ENCODE results near the gene EIF4E3.

The EIF4E3 gene

DNA sequence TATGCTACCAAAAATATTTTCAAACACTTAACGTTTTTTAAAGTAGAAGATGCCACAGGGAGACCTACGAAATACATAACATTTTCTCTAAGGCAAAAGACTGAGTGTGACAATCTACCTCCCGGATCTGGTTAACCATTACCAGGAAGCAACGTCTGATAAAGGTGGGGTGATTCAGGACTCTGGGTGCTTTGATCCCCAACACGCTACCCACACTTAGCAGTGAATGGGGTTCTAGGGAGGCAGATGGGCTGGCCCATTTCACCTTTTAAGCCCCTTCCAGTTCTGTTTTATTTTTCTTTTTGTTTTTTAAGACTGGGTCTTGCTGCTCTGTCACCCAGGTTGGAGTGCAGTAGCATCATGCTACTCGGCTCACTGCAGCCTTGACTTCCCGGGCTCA, 39.5 kb downstream of the EIF4E3 start:
- DNase-seq = no peak

DNA sequence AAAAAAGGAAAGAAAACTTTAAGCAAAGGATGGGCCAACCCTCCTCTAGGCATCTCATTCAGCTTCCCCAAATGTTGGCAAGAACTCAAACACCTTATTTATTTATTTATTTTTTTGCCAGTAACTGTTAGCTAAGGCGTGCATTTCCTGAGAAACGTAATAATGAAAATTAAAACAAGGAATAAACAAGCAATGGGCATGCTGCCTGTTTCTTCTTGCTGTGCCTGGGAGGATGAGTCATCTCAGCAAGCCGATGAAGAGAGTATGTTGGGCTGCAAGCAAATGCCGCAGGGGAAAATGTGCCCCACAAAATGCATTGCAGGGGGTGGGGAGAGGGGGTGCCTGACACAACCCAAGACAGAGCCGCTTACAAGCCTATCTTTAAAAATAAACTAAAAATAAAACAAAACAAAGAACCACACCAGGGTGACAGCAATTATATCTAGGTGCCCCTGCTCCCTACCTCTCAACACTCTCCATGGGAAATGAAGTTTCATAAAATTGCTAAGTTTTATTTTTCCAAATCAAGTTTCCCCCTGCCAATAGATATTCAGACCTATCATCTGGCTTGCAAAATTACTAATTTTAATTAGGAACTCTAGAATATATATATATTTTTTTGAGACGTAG, 40.3 kb downstream of the EIF4E3 start:
- DNase-seq = no peak

DNA sequence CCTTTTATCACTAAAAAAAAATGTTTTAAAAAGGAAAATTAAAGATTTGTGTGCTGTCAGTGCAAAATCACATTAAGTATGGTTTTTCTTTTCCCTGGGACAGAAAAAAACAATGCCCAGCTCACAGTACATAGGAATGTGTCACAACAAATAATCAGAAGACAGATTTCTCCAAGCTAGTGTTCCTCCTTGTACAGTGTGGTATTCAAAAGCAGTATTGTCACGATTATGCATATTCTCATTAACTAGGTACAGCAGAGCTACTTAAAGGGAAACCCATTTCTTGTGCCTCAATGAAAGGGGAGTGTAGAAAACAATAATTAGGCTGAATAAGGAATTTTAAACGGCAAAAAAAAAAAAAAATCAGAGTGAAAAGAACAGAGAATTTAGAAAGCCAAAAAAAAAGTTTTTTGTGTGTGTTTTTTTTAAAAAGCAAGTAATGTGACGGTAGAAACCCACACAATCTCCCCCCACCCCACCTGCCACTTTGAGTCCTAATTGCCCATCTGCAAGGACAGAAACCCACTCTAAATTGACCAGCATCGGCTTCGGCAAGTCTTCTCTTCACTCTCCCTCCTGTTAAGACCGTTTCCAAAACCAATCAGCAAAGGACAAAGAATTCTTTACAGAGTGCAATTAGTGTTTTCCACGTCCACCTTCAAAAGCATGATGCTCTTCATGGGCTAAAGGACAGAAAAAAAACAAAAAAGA, 41.0 kb downstream of the EIF4E3 start:
- no peak for DNase-seq

DNA sequence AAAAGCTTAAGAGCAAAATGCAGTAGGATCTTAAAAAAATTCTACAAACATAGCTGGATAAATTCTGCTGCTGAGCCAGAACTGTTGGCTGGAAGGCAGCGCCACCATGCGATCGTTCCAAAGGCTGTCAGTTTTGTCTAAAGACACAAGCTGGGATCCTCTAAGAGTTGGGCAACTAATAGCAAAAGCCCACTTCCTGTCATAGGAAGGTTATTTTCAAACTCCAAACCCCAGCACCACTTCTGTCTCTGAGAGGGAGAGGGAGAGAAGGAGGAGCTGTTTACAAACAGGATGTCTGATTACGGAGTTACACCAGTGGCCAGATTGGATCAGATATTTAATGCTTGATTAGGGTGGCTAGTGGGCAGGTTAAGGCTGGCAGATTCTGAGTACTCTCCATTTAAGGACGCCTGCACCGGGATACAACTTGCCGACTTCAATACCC, 44.0 kb downstream of the EIF4E3 start:
- peak; percentile 72 for DNase-seq

DNA sequence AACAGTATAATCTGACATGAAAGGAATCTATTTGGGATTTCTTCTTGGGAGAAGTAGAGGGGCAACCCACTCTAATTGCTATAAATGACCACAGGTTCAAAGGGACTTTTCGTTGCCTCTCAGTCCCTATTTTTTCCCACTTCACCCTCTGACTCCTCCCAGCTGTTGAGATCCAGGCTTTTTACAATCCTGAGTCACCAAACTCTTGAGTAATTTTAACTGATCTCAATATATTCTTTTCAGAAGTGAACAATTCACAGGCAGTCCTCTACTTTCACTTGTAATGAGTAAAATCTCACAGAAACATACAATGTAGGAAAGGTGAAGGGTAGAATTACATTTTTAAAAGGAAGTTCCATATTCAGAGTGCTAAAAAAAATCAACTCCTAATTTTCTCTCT, 44.6 kb downstream of the EIF4E3 start:
- no peak for DNase-seq

DNA sequence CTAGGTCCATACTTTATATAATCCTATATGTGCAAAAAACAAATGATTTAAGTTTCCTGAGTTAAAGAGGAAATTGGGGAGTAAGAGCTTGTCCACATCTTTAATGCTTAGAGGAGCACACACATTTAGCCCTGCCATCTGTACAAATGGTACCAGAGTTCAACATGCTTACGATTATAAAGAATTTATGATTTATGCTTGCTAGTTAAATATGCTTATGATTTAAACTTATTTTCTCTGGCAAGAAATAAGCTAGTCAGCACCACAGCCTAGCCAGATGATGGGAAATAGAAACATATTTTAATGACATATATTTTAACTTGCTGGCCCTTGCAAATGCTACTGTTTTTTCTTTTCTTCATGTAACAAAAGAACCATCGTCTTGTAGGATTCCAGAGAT, 48.3 kb downstream of the EIF4E3 start:
- DNase-seq = no peak

DNA sequence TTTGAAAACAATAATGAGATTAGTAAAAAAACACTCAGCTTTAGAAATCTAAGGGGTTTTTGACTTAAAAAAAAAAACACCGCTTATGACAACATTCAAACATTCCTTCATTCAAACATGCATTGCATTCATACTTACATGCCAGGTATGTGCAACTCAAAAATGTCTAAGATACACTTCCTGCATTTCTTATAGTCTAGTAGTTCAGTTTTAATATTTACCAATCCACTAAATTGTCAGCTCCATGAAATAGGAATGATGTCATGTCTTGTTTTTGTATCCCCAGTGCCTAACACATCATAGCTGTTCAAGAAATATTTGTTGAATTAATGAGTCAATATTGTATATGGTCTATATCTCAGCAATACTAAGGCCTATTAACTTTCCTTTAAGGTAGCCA, 51.7 kb downstream of the EIF4E3 start:
- no peak for DNase-seq

DNA sequence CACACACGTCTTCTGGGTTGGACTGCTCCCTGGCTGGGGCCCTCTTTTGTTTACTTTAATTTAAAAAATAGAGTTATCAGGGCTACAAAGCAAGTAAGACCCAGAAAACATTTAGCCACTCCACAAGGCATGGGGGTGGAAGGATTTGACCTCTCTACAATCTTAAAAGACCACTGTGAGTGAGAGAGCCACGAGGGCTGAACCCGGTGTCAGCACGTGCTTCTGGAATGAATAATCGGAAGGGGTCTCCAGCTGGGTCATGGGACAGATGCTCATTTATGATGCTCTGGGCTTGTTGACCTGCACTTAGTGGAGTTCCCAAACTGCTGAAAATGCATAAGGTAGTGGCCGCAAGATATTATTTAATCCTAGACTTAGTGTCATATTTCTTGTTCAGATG, 52.4 kb downstream of the EIF4E3 start:
- DNase-seq = no peak

DNA sequence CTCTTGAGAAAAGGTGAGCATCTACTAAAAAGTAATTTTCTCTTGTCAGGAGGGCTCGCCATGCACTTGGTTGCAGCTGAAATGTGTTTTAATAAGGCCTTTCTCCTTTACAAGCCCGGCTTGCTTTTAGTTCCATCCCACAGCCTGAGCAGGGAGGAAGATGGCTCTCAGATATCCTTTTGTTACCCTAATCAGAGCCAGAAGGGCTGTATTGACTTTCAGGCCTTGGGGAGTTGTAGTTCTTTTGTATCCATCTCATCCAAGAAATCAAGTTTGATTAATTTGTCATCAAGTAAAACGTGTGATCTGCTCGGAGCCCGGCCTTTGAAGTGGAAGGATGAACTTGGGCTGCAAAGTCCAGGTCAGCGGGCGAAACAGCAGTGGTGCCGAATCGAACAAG, 52.9 kb downstream of the EIF4E3 start:
- DNase-seq = no peak

DNA sequence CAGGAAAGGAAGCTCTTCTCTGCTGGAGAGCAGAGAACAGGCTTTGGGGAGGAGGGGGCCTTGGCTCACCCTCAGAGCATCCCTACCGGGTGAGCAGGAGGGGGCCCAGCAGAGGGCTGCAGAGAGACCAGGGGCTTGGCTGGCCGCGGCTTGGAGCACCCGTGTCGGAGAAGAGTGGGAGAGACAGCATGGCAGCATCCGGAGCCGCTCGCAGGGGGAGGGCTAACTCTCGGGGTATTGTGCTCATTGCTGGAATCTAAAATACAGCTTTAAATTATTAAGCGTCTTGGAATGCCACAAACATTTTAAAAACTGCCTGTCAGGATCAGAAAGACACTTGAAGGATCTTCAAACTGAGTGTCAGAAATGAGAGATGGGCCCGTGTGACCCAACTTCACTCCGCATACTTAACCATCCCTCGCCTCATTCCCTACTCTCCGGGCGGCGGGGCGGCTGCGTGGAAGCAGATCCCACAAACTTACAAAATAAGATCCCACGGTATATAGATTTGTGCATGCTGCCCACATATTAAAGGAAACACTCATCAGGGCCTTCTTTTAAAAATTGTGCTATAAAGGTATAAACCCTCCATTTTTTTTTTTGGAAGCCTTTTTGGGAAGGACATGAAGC, 53.9 kb downstream of the EIF4E3 start:
- DNase-seq = no peak

DNA sequence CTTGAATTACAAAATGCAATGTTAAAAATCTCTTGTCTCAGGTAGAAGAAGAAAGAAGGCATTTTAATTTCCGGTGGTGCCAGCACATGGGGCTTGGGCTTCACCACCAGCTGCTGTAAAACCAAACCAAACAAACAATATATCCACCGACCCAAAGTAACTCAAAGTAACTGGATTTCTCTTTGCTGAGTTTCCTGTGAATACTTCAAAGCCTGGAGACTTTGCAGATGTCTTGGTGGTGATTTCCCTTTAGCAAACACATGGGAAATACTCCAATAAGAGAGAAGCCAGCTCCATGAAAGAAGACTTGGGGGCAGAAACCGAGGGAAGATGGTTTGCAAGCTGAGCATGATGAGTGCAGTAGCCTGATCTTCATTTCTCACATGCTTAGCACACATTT, 62.6 kb downstream of the EIF4E3 start:
- DNase-seq = no peak

DNA sequence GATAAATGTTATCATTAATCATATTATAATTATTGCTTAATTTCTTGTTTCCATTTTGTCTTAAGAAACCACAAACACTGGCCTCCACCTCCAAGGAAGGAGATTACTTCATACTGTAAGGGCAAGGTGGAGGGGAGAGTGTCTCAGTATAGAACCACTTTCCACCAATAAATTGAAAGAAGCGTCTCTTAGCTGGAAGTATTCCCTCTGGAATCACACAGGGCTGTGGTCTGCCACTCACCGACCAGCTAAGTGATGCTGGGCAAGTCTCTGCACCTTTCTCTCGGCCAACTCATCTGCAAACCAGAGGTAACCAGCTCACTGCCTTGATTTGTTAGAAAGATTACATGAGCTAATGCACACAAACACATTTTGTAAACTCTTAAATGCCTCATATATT, 63.1 kb downstream of the EIF4E3 start:
- no peak for DNase-seq

DNA sequence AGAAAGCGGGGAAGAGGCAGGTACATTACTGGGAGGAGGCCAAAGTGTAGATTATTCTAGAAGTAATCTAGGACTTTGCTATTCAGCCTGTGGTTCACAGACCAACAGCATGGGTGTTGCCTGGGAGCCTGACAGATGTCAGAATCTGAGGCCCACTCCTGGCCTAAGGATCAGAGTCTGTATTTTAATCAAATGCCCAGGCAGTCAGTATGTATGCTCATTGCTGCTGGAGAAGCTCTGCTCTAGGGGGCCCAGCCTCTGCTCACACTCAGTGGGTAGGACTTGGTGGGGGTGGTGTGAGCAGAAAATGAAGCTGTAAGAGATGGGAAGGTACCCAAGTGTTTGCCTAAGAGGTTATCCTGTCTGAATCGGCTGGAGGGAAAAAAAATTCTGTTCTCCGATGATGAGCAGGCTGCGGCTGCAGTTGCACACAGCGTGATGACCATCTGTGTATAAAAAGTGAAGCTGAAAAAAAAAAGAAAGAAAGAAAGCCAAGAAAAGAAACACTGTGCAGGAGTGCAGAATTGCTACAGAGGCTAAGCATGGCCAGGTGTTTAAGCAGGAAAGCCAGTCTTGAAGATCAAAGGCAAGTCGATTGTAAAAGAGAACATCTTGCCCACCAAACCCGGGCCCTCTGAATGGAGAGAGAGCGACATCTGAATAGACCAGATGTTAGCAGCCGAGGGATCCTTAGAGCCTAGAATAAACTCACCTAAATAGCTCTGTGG, 65.2 kb downstream of the EIF4E3 start:
- no peak for DNase-seq

DNA sequence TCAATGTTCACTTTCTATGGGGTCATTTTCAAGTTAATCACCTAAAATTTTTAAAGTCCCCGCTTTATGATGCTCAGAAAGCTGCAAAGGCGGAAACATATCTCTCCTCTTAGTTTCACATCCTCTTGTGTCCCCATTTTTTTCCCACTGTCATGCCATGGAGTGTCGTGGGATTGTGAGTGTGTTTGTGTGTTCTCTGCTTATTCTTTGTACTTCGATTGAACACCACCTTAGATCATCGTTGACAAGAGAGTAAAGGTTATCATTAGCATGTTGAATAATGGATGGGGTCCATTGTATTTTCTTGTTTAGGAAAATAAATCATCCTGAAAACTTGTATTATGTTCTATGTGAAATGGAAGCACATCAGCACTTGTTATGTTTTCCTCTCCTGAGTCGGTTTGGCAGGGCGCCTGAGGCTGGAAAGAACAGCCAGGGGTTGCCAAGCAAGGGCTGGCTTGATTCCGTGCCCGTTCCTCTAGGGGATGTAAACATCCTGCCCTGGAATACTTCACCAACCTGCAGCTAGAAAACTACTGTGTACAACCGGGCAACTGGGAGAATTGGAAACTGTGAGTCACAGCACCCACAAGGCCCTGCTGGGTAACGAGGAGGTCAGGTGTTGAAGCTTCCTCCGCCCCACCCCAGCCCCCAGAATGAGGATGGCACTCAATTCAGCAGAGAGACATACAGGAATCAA, 67.2 kb downstream of the EIF4E3 start:
- DNase-seq = peak; percentile 78

DNA sequence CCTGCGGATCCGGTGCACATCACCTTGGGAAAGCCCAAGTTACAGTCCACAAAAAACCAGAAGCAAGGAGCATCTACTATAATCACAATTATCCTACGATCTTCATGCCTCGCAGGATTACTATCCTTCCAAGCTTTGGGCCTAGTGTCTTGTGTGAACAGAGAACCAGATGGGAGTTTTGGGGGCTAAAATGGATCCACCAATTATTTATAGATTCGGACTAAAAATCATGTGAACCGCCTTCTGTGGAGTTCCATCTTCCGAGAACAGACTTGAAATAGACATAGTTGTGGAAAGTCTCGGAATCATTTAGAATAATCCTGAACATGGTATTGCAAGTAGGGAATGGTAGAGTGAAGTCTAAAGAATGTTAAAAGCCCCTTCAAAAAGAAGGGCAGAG, 70.1 kb downstream of the EIF4E3 start:
- DNase-seq = no peak

DNA sequence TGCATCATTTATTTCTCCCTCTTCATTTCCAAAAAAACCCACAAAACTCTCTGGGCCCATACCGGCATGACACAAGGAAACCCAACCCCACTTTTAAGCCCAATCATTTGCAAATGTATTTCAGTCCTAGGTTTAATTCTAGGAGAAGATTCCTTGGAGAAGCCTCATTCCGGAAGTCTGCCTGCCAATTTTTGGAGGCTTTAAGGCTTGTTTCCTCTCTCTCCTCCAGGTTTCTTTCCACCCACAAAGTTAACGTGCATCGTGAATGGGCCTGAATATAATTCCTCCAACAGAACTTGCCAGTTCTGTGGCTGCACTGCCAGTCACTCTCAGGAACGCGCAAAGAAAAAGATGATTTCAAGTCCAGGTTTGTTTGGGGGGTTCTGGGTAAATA, 71.8 kb downstream of the EIF4E3 start:
- DNase-seq = no peak

DNA sequence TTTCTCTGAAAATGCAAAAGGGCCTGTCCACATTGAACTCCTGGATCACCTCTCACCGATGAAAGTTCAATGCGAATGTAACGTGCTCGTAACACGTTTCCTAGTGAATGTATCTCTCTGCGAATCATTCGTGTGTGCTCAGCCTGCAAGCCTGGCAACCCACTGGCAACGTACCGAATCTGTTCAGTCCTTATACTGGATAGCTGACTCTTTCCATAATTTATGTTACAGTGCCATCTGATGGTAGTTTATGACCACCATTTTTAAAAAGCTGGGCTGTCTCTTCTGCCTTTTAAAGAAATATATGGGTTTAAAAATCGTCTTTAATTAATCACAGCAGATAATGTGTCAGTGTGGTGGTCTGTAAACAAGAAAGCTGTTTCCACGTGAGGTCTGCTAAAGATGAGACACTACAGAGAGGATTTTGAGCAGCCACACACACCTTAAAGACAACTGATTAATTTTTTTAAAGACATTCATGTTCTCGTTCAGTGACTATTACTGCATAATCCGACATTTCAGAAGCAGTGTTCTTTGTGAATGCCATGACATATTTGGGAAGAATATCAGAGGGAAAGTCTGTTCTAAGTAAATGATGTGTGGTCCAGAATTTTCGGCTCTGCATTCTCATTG, 72.3 kb downstream of the EIF4E3 start:
- DNase-seq = peak; percentile 54

DNA sequence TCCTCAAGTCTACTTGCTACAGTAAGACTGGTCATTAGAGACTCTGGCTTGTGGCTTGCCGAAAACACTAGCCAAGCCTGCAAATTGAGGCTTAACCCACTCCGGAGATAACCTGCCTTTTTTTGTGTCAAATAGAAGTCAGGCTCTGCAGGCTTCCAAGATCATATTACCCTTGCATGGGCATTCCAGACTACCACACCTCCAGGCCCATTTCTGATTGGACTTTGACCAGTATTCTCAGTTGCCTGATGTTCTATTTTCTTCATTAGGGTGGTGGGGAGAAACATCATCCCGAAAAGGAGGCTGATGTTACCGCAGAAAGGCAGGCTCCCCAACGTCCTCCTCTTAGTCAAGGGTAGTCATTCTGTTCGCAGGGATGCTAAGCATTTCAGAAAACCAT, 73.6 kb downstream of the EIF4E3 start:
- DNase-seq = no peak

DNA sequence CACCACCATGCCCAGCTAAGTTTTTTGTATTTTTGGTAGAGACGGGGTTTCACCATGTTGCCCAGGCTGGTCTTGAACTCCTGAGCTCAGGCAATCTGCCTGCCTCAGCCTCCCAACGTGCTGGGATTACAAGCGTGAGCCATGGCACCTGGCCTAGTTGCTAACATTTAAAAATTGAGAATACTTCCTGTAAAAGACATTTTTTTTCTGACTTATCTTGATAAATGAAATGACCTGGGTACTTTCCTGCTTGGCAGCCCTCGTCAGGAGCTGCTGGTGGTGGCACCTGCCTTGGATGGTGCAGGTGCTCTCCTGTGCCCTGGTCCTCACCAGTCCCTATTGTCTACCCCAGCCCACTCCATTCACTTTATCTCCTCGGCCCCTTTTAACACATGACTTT, 74.8 kb downstream of the EIF4E3 start:
- no peak for DNase-seq

DNA sequence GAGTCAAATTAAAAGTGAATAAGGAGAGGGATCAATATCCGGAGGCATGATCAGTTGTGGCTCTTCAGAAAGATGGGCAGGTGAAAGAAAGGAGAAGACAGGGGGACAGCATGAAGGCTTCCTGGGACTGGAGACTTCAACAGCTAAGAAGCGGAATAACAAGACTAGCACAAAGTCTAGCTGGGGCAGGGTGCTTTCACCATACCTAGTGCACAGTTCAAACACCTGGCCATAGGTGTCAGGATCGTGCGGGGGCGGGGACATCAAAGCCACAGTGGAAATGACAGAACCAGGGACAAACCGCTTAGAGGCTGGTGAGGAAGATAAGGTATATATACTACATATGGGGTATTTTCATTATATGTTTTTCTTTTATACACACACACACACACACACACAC, 75.4 kb downstream of the EIF4E3 start:
- DNase-seq = no peak

DNA sequence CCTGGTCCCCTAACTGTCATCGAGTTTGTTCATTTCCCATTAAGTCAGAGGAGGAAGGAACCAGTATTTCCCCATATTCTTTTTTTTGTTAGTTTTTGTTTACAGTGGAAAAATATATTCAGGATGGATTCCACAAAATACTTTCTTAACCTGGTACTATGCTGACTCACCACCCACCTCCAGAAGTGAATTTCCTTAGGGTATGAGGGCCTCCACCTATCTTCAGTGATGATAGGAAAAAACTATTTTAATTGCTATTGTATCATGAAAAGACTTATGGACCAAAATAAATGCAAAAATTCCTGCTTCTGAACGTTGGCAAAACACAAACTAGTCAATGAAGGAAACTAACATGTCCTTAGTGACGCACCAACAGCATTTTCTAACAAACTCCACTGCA, 77.5 kb downstream of the EIF4E3 start:
- DNase-seq = no peak

DNA sequence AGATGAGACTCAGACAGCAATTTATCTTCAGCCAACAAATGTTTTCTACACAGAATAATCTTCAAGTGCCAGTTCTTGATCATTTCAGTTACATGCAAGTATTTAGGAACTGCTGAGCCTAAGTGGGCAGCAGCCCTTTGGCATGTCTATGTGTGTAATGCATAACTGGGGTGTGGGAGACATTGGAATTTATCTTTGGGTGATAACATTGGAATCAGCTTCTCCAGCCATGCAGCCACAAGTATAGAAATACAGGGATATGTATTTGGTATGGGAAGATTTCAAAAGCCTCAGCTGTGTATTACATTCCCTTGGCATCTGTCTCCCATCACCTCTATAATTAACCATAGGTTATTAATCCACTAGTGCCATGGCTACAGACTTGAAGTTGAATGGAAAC, 78.2 kb downstream of the EIF4E3 start:
- DNase-seq = no peak

DNA sequence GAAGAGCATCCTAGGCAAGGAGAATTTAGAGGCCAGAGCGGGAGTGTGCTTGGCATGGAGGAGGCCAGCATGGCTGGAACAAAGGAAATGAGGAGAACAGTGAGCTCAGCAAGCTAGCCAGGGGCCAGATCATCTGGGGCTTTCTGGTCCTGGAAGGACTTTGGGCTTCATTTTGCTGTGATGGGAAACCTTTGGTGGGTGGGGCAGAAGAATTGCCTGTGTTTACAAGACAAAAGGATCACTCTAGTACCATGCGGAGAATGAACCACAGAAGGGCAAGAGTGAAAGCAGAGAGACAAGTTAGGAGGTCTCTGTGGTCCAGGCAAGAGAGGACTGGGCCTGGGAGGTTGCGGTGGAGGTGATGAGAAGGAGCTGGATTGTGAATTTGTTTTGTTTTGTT, 80.1 kb downstream of the EIF4E3 start:
- DNase-seq = no peak

Data from right forelimb (tissue), 1 donor.